Epithelial cell of proximal tubule (primary cell): ENCODE measurements around the gene CDK6. TPM values are rescaled to one million over a fixed set of nuclear protein-coding genes. Genes with fewer than 3 reads are reported as not detected.

Experiments
- DNase-seq: peaks from one replicate; pipeline ENCODE4 v3.0.0-alpha.2; 2011; ENCODE audit warnings: low read depth
- H3K4me3 ChIP-seq: 2 replicates; pipeline ENCODE4 v1.5.1; 2011; ENCODE audit warnings: low read depth, mild to moderate bottlenecking, low read length
- CTCF ChIP-seq: conservative IDR thresholded peaks from 2 replicates; pipeline ENCODE4 v1.5.1; 2012; ENCODE audit warnings: low read depth, mild to moderate bottlenecking, low read length
- total RNA-seq: library from RNA; depleted of rRNA; stranded (reverse); fragments of >200 nt; gene quantifications from 2 replicates; pipeline ENCODE4 v1.2.3, GENCODE V29; 2015

Gene CDK6
- total RNA-seq, 1 donor from 2014 or later: 99.4 TPM

- H3K4me3 ChIP-seq: no peak overlapping the region
- no peak for TF ChIP-seq CTCF
- no peak for DNase-seq
Measured at GRCh38 chr7:92678291-92678920, 158.0 kb downstream of the CDK6 start.

- no peak overlapping the region for H3K4me3 ChIP-seq
- TF ChIP-seq CTCF: no peak
- DNase-seq: no peak
Measured at GRCh38 chr7:92674379-92674778, 162.0 kb downstream of the CDK6 start.

- no peak for DNase-seq
- no peak overlapping the region for H3K4me3 ChIP-seq
- TF ChIP-seq CTCF: no peak
Measured at GRCh38 chr7:92671505-92672169, 164.7 kb downstream of the CDK6 start.

GRCh38 chr7:92670204-92670851, 166.0 kb downstream of the CDK6 start:
- no peak for TF ChIP-seq CTCF
- DNase-seq: no peak

DNA sequence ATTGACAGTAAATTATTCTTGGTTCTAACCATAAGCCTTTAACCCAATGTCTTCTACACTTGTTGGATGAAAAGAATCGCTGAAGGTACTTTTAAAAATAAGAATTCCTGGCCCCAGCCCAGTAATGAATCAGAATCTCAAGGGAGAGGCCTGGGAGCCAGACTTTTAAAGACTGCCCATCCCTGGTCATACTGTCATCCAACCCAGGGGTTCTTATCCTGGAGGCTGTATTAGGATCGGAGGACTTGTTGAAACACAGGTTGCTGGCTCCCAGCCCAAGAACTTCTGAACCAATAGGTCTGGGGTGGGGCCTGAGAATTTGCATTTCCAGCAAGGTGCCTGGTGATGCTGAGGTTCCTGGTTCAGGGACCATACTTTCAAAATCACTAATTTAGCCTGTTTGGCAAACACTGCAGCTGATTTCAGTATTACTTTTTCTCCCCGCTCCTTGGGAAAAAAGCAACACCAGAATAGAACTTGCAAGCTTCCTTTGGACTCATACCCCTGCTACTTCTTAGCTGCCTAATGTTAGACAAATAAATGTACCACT, 166.7 kb downstream of the CDK6 start:
- DNase-seq: no peak
- no peak overlapping the region for H3K4me3 ChIP-seq
- TF ChIP-seq CTCF: no peak

More at GRCh38 chr7:92670204-92670851, 166.0 kb downstream of the CDK6 start:
- H3K4me3 ChIP-seq: no peak overlapping the region

DNA sequence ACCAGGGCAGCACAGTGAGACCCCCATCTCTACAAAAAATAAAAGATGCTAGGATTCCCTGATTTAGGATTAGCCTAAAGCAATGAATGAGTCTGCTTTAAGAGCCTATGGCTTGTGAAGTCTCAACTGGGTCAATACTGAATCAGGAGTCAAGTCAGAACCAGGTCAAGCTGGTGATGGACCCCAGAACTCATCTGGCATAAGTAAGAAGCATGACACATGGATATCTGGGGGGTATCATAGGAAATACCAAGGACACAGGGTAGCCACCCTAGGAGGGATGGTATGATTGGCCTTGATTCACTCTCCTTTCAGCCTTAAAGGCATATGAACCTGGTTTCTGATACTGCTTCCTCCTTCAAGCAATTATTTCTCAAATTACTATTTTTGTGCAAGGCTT, 167.8 kb downstream of the CDK6 start:
- no peak overlapping the region for H3K4me3 ChIP-seq
- TF ChIP-seq CTCF: no peak
- no peak for DNase-seq
